Nephron (organoid): ENCODE measurements around the gene CLDN15.
"Not testable (repeated sequence)": the region's sequence is repeated elsewhere in the genome, so short reads cannot be mapped to it uniquely, and the experiment has no call there.

ENCODE experiments used
- H3K27ac Mint-ChIP-seq, 3 experiments: 2 replicates each; pipeline ENCODE4 v1.8.0; 2020; ENCODE audit warnings: mixed read lengths in 3 of 3, mild to moderate bottlenecking in 2 of 3, moderate library complexity in 1 of 3
- H3K27me3 Mint-ChIP-seq: 2 replicates; pipeline ENCODE4 v1.8.0; 2021; ENCODE audit warnings: low read depth, mild to moderate bottlenecking, moderate library complexity, mixed read lengths
- H3K36me3 Mint-ChIP-seq: 2 replicates; pipeline ENCODE4 v1.8.0; 2020; ENCODE audit warnings: low read depth, mixed read lengths
- H3K4me1 Mint-ChIP-seq: 2 replicates; pipeline ENCODE4 v1.8.0; 2020; ENCODE audit warnings: mixed read lengths
- H3K4me3 Mint-ChIP-seq, 3 experiments: 2 replicates each; pipeline ENCODE4 v1.8.0; 2020; ENCODE audit warnings: mild to moderate bottlenecking in 3 of 3, mixed read lengths in 3 of 3, moderate library complexity in 2 of 3
- H3K9me3 Mint-ChIP-seq: 2 replicates; pipeline ENCODE4 v1.8.0; 2020; ENCODE audit warnings: mixed read lengths
- CTCF ChIP-seq, 3 experiments: fragments of 200-600 bp; sonication (generic); IDR thresholded peaks; one replicate each; pipeline ENCODE4 v1.5.0; 2021; ENCODE audit warnings: antibody characterized with exemption in 3 of 3; ENCODE audit not compliant: unreplicated experiment in 3 of 3

Gene CLDN15

GRCh38 chr7:101237206-101238067, at the start of gene CLDN15:
Gene CLDN15 (minus strand): TSS chr7:101237802. CDS start chr7:101237581, 221 bp downstream.
- no peaks in the 10 kb centered on the region for H3K9me3 Mint-ChIP-seq

GRCh38 chr7:101287032-101287431, 49.4 kb upstream of the CLDN15 start:
- H3K4me3 Mint-ChIP-seq, result no peak overlapping the region
- peaks cover 62% of the 10 kb centered on the region for H3K27me3 Mint-ChIP-seq
- no peaks in the 10 kb centered on the region for H3K9me3 Mint-ChIP-seq
- H3K36me3 Mint-ChIP-seq, result no peaks in the 10 kb centered on the region
- no peaks in the 10 kb centered on the region for H3K4me1 Mint-ChIP-seq
- no peak for TF ChIP-seq CTCF (IDR thresholded peaks at IDR 0.05; ENCODE audit: unreplicated experiment in 3 of 3)
- no peak overlapping the region for H3K27ac Mint-ChIP-seq

More at GRCh38 chr7:101237206-101238067, at the start of gene CLDN15:
- H3K4me1 Mint-ChIP-seq, result peaks cover 13% of the 10 kb centered on the region
- H3K36me3 Mint-ChIP-seq, result peaks cover 10% of the 10 kb centered on the region
- no peak for TF ChIP-seq CTCF (IDR thresholded peaks at IDR 0.05; ENCODE audit: unreplicated experiment in 3 of 3)
- H3K27me3 Mint-ChIP-seq, result no peaks in the 10 kb centered on the region
- H3K4me3 Mint-ChIP-seq, result peak within 1 kb of the TSS in 2 of 3 experiments; percentile 44 to 46
- peak within 1 kb of the TSS; percentile 64 to 88 (median 82) for H3K27ac Mint-ChIP-seq

- H3K36me3 Mint-ChIP-seq, H3K9me3 Mint-ChIP-seq, H3K27ac Mint-ChIP-seq, H3K4me3 Mint-ChIP-seq, H3K4me1 Mint-ChIP-seq: not testable (repeated sequence)
- H3K27me3 Mint-ChIP-seq, result peaks cover 59% of the 10 kb centered on the region
Measured at GRCh38 chr7:101285880-101286279, 48.3 kb upstream of the CLDN15 start.

GRCh38 chr7:101285171-101285570, 47.6 kb upstream of the CLDN15 start:
- H3K27ac Mint-ChIP-seq, result no peak overlapping the region

GRCh38 chr7:101280912-101281311, 43.3 kb upstream of the CLDN15 start:
- H3K27me3 Mint-ChIP-seq, result peaks cover 26% of the 10 kb centered on the region
- H3K36me3 Mint-ChIP-seq, H3K4me3 Mint-ChIP-seq, H3K27ac Mint-ChIP-seq, H3K4me1 Mint-ChIP-seq, H3K9me3 Mint-ChIP-seq: not testable (repeated sequence)

More at GRCh38 chr7:101285171-101285570, 47.6 kb upstream of the CLDN15 start:
- H3K9me3 Mint-ChIP-seq, result peaks cover 2% of the 10 kb centered on the region
- no peak overlapping the region for H3K4me3 Mint-ChIP-seq
- H3K4me1 Mint-ChIP-seq, result no peaks in the 10 kb centered on the region
- no peak for TF ChIP-seq CTCF (IDR thresholded peaks at IDR 0.05; ENCODE audit: unreplicated experiment in 3 of 3)
- peaks cover 52% of the 10 kb centered on the region for H3K27me3 Mint-ChIP-seq
- H3K36me3 Mint-ChIP-seq, result no peaks in the 10 kb centered on the region

GRCh38 chr7:101278461-101279292, 41.1 kb upstream of the CLDN15 start:
- Mint-ChIP-seq H3K36me3 (no peaks in the 10 kb centered on the region), H3K4me3 (no peak overlapping the region), H3K4me1 (no peaks in the 10 kb centered on the region), H3K9me3 (peaks cover 2% of the 10 kb centered on the region), H3K27ac (no peak overlapping the region), H3K27me3 (peaks cover 26% of the 10 kb centered on the region)
- TF ChIP-seq CTCF (IDR thresholded peaks at IDR 0.05; ENCODE audit: unreplicated experiment in 3 of 3), result no peak
